HPDE6-E6E7 (cell line): ENCODE results near the gene B3GALNT2.

ENCODE experiments used
- DNase-seq: peaks from one replicate; pipeline ENCODE4 v3.0.0; 2011; ENCODE audit warnings: missing footprints; ENCODE audit errors: extremely low spot score

Gene B3GALNT2

DNA sequence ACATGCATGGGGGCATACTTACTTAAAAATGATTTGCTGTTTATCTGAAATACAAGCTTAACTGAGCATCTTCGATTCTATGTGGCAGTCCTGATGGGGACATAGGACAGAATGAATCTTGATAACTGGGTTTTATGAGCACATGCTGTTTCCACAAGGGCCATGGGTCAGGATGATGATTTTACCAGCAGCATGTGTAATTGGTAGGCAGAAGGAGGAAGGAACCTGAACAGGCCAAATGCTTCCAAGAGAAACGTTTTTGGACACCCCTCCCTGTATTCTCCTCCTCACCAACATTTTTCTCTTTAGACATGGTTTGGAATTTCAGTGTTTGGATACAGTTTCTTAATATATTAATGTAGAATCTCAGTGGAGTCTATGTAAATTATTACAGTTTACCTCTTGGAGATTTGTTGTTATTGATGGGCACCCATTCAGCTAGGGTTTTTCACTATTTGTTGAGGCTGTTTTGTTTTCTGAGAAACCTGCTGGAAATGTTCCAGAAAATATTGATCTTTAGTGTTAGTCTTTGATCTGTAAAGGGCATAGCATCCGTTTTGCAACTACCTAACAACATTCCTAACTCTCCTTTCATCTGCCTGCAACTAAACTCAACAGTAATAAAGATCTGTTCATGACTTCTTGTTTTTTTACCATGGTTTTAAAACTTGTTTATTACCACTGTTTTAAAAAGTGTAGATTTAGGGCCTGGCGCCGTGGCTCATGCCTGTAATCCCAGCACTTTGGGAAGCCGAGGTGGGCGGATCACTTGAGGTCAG, 95.0 kb downstream of the B3GALNT2 start:
- DNase-seq: no peak

DNA sequence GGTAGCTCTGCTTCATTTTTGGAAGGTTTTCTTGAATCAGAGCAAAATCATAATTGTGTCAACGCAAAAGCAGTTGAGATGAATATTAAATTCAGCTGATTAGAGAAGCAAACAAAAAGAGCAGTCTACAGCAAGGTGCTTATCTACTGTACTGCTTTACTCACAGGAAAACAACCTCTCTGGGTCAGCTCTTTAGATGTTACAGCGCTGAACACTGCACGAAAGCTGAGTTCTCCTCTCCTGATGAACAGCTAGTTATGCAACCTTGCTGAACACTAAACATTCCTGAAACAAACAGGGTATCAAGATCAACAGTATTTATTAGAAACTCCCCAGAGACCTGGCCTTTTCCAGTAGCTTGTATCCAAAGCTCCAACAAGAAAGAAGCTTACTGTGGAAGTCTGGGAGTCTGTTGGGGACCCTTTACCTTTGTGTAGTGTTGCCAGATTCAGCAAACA, 95.7 kb downstream of the B3GALNT2 start:
- no peak for DNase-seq

DNA sequence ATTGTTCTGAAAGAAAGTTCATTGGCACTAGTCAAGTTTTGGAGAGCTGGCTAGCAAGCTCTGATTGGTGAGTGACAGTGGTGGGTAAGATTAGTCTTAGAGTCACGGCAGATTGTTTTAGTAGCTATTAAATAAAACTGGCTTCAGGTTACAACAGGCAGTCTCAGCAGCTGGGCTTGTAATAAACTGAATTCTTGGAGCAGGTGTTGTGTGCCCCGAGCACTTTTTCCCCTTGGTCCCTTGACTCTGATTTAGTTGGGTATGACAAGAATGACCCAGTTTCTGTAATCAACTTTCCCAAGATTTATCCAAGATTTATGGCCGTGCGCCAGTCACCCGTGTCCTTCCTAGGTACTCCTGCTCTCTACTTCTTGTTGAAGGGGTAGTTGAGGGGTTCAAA, 96.8 kb downstream of the B3GALNT2 start:
- no peak for DNase-seq

DNA sequence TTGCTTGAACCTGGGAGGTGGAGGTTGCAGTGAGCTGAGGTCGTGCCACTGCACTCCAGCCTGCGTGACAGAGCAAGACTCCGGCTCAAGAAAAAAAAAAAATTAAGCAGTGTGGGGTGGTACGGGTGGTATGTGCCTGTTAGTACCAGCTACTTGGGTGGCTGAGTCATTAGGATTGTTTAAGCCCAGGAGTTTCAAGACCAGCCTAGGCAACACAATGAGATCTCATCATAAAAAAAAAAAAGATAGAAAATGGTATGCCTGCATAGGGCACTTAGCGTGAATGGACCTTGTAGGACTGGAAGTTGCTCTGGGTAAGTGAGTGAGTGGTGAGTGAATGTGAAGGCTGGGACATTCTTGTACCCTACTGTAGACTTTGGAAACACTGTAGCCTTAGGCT, 100.1 kb downstream of the B3GALNT2 start:
- peak; percentile 31 for DNase-seq

DNA sequence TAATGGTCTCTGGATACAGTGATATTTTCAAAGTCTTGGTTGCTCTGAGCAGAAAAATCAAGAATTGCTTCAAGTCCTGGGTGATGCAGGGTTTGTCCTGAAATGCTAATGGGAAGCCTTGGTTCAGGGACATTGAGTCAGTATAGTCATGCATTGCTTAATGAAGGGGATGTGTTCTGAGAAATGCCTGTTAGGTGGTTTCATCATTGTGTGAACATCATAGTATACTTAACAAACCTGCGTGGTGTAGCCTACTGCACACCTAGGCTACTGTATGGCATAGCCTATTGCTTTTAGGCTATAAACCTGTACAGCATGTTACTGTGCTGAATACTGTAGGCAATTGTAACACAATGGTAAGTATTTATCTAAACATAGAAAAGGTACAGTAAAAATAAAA, 100.7 kb downstream of the B3GALNT2 start:
- no peak for DNase-seq

DNA sequence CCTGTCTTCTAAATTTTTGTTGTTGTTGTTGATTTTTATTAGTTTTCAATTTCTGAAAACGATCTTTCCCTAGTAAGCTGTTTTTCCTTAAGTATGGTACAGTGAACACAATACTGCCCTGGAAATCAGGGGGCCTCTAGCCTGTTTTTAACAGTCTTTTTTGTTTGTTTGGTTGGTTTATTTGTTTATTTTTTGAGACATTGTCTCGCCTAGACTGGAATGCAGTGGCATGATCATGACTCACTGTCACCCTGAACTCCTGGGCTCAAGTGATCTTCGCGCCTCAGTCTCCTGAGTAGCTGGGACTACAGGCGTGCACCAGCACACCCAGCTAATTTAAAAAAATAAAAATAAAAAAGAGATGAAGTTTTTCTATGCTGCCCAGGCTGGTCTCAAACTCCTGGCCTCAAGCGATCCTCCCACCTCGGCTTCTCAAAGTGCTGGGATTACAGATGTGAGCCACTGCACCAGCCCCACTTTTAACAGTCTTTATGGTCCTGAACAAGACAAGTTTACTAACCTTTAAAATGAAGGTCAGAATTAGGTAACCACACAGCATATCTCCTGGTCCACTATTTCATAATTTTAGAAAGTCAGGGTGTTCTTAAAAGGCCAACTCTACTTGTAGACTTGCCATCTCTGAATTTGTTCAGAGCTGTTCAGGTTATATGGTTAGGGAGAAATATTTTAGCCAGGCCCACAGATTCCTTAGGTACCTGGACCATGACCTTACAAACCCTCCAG, 101.6 kb downstream of the B3GALNT2 start:
- DNase-seq: no peak

DNA sequence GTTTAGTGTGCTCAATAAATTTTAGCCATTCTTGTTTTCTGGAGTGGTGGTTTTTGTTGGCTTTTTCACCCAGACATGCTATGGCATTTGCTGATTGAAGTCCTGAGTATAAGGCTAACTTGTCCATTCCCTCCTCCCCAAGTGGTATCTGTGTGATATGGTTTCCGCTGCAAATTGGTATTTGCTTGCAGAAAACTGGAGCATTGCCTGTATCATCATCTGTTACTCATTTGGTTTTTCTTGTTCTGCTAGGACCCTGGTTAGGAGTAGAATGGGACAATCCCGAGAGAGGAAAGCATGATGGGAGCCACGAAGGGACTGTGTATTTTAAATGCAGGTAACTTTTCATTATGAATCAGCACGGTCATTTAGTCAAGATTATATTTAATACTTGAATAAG, 103.0 kb downstream of the B3GALNT2 start:
- DNase-seq: no peak
